ENCODE measurements around the gene PTP4A2. TPM values are rescaled to one million over a fixed set of nuclear protein-coding genes. Genes with fewer than 3 reads are reported as not detected.

Gene PTP4A2
- total and polyA plus RNA-seq, 10 of the 15 experiments (the other 5 are each of a cell fraction or from before 2014, with no cell fraction given), result 180 to 909 (median 375) TPM

GRCh38 chr1:31866450-31867032, 71.6 kb downstream of the PTP4A2 start (continued):
- no peak for TF ChIP-seq REST (IDR thresholded peaks at IDR 0.05; ENCODE audit: low read depth, low read length)
- TF ChIP-seq POU2F2 (IDR thresholded peaks at IDR 0.05; ENCODE audit: borderline replicate concordance, low read depth, low read length), result 0 out of 3 replicates have a peak, but pooled peaks have one; percentile 28
- no peak for TF ChIP-seq HCFC1 (IDR thresholded peaks at IDR 0.05; ENCODE audit: low read length)
- peak in 1 of 2 experiments; percentile 59; a peak in 1 of 4 replicates for TF ChIP-seq SRF (IDR thresholded peaks at IDR 0.05; ENCODE audit: low read depth in 2 of 2, low read length in 2 of 2)
- TF ChIP-seq IRF4 (IDR thresholded peaks at IDR 0.05; ENCODE audit: low read depth, low read length), result peak; percentile 95
- 0 out of 2 replicates have a peak, but pooled peaks have one; percentile 63 for TF ChIP-seq MEF2A (IDR thresholded peaks at IDR 0.05; ENCODE audit: insufficient read depth, low read depth, low read length)
- TF ChIP-seq BCL3 (IDR thresholded peaks at IDR 0.05; ENCODE audit: borderline replicate concordance, insufficient read depth, low read depth, low read length, poor library complexity, severe bottlenecking), result peak; percentile 33
- peak; percentile 76 for TF ChIP-seq NR2F1 (conservative IDR thresholded peaks at IDR 0.05)
- TF ChIP-seq PML (IDR thresholded peaks at IDR 0.05; ENCODE audit: low read length), result peak; percentile 45; the same call in 1 of the 2 replicates
- TF ChIP-seq KLF5 (IDR thresholded peaks at IDR 0.05; ENCODE audit: partially characterized antibody), result no peak
- TF ChIP-seq NFIC (IDR thresholded peaks at IDR 0.05; ENCODE audit: low read depth, low read length), result peak; percentile 91
- TF ChIP-seq TCF12 (IDR thresholded peaks at IDR 0.05; ENCODE audit: low read depth, low read length), result 0 out of 2 replicates have a peak, but pooled peaks have one; percentile 50
- TF ChIP-seq DPF2 (IDR thresholded peaks at IDR 0.05), result peak; percentile 60; the same call in 1 of the 2 replicates
- TF ChIP-seq FOXM1 (IDR thresholded peaks at IDR 0.05; ENCODE audit: low read depth, low read length), result peak; percentile 92
- TF ChIP-seq SPI1 (IDR thresholded peaks at IDR 0.05; ENCODE audit: borderline replicate concordance, insufficient read depth, low read depth, low read length), result peak; percentile 8; the same call in 1 of the 2 replicates
- TF ChIP-seq, protein P1, sequence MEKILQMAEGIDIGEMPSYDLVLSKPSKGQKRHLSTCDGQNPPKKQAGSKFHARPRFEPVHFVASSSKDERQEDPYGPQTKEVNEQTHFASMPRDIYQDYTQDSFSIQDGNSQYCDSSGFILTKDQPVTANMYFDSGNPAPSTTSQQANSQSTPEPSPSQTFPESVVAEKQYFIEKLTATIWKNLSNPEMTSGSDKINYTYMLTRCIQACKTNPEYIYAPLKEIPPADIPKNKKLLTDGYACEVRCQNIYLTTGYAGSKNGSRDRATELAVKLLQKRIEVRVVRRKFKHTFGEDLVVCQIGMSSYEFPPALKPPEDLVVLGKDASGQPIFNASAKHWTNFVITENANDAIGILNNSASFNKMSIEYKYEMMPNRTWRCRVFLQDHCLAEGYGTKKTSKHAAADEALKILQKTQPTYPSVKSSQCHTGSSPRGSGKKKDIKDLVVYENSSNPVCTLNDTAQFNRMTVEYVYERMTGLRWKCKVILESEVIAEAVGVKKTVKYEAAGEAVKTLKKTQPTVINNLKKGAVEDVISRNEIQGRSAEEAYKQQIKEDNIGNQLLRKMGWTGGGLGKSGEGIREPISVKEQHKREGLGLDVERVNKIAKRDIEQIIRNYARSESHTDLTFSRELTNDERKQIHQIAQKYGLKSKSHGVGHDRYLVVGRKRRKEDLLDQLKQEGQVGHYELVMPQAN (conservative IDR thresholded peaks at IDR 0.05), result no peak
- TF ChIP-seq ZNF274 (IDR thresholded peaks at IDR 0.05; ENCODE audit: insufficient read depth, insufficient read length), result no peak
- no peak for TF ChIP-seq EGR1 (IDR thresholded peaks at IDR 0.05; ENCODE audit: borderline replicate concordance in 1 of 2, low read depth in 2 of 2, low read length in 2 of 2)
- TF ChIP-seq BHLHE40 (IDR thresholded peaks at IDR 0.05; ENCODE audit: borderline replicate concordance in 1 of 2, low read depth in 2 of 2, low read length in 1 of 2), result no peak; a peak in 1 of 4 replicates
- TF ChIP-seq KAT2A (conservative IDR thresholded peaks at IDR 0.05; ENCODE audit: control insufficient read depth, low read depth, low read length), result no peak
- no peak; a peak in 1 of 4 replicates for TF ChIP-seq EP300 (IDR thresholded peaks at IDR 0.05; ENCODE audit: borderline replicate concordance in 1 of 2, control insufficient read depth in 1 of 2, low read depth in 2 of 2, low read length in 2 of 2)
- no peak for TF ChIP-seq BACH1 (IDR thresholded peaks at IDR 0.05; ENCODE audit: borderline replicate concordance)
- TF ChIP-seq RAD21 (IDR thresholded peaks at IDR 0.05; ENCODE audit: insufficient read depth, low read depth, low read length), result peak; percentile 9; the same call in 1 of the 2 replicates
- TF ChIP-seq MTA3 (IDR thresholded peaks at IDR 0.05; ENCODE audit: borderline replicate concordance, low read length), result peak; percentile 90; the same call in 1 of the 2 replicates

Measured in GM12878 (cell line).